BLaER1 (cell line): ENCODE results near the gene CXCR6.

Experiments
- H3K27ac ChIP-seq: shearing (Covaris generic); formaldehyde crosslinking; 2 replicates; pipeline ENCODE4 v1.8.1; 2022
- H3K27me3 ChIP-seq: shearing (Covaris generic); formaldehyde crosslinking; 2 replicates; pipeline ENCODE4 v1.8.1; 2022
- H3K36me3 ChIP-seq: shearing (Covaris generic); formaldehyde crosslinking; 2 replicates; pipeline ENCODE4 v1.8.1; 2022
- H3K4me1 ChIP-seq: shearing (Covaris generic); formaldehyde crosslinking; 2 replicates; pipeline ENCODE4 v1.8.1; 2022
- H3K4me2 ChIP-seq: shearing (Covaris generic); formaldehyde crosslinking; 2 replicates; pipeline ENCODE4 v1.8.1; 2022
- H3K4me3 ChIP-seq: shearing (Covaris generic); formaldehyde crosslinking; 2 replicates; pipeline ENCODE4 v1.8.1; 2022
- H3K9ac ChIP-seq: shearing (Covaris generic); formaldehyde crosslinking; 2 replicates; pipeline ENCODE4 v1.8.1; 2022
- H3K9me3 ChIP-seq: shearing (Covaris generic); formaldehyde crosslinking; 2 replicates; pipeline ENCODE4 v1.8.1; 2022
- H4K20me1 ChIP-seq: shearing (Covaris generic); formaldehyde crosslinking; 2 replicates; pipeline ENCODE4 v1.8.1; 2022
- Cebpa-rat ChIP-seq: shearing (Covaris generic); IDR thresholded peaks from 2 replicates; pipeline ENCODE4 v1.8.1; 2022

CXCR6 gene

DNA sequence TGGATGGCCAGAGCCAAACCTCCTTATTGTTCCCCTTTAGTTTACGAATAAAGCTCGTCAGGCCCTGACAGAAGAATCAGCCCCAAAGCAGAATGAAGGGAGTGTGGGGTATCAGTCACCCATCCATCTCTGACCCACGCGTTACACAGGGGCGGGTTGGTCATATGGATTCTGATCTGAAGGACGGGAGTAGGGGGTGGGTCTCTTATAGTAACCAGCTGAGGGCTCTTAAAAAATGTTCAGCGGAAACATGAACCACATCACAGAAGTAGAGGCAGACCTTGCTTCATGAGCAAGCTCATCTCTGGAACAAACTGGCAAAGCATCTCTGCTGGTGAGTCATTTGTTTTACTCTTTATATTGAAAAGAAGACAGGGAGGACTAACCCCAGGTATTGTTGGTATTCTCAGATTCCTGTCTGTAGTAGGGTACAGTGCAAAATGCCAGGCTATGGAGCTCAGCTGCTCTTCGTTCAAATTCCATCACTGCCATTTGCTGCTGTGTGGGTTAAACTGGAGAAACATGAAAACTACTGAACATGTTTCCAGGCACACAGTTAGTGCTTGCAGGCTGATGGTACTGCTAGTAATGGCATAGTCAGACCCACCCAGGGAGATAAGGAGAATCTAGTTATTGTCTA is at the start of gene CXCR6:
TSS of gene CXCR6 (plus strand) at position 258 of the 640 bp plus-strand sequence. CDS start 3,018 bp downstream, outside the sequence.
- H3K9ac ChIP-seq: no peak within 1 kb of the TSS
- no peak within 1 kb of the TSS for H3K27ac ChIP-seq
- TF ChIP-seq Cebpa-rat: no peak
- H3K4me1 ChIP-seq: no peaks in the 10 kb centered on the region
- H3K27me3 ChIP-seq: no peaks in the 10 kb centered on the region
- H3K36me3 ChIP-seq: peaks cover 70% of the 10 kb centered on the region
- no peak within 1 kb of the TSS for H3K4me2 ChIP-seq
- H4K20me1 ChIP-seq: peaks cover 15% of the 10 kb centered on the region
- no peak within 1 kb of the TSS for H3K4me3 ChIP-seq
- H3K9me3 ChIP-seq: no peaks in the 10 kb centered on the region

- Histone ChIP-seq H3K4me3 (no peak overlapping the region), H3K9ac (no peak overlapping the region), H3K9me3 (no peaks in the 10 kb centered on the region), H3K27me3 (no peaks in the 10 kb centered on the region), H4K20me1 (no peaks in the 10 kb centered on the region), H3K4me2 (no peak overlapping the region), H3K4me1 (peaks cover 32% of the 10 kb centered on the region), H3K36me3 (no peaks in the 10 kb centered on the region), H3K27ac (no peak overlapping the region)
- TF ChIP-seq Cebpa-rat: no peak
These were observed 49.2 kb upstream of the CXCR6 start for GRCh38 chr3:45894015-45894414.

DNA sequence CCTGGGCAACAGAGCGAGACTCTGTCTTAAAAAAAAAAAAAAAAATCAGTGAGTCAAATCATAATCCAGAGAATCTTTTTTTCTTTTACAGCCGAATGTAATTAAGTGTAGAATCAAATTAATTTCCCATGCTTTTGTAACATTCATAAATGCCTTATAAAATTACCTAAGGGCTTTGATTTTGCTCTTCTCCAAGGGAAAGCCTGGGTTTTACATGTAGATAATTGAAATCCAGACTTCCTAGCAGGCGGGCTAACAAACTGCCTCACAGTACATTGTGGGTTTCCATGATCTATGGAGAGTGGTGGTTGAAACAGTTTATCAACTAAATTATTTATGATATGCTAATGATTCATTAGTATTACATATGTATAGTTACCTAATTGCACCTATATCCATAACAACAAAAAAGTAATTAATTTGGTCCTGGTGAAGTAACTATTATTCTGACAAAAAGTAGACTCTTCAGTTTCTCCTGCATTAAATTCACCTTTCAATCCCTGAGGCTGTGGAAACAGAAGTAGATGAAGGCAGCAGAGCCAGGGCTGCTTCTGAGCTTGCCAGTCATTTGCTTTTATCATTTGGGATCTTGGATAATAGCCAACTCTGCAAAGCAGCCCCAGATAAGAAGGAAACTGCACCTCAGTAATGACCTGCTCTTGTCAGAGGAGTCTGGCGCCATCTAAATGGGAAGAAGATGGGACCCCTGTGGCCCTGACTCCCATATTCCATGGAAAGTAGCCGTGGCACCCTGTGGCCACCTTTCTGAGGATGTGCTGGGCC is 47.4 kb upstream of the CXCR6 start:
- H4K20me1 ChIP-seq: no peaks in the 10 kb centered on the region
- no peak overlapping the region for H3K27ac ChIP-seq
- H3K36me3 ChIP-seq: no peaks in the 10 kb centered on the region
- H3K4me1 ChIP-seq: peaks cover 15% of the 10 kb centered on the region
- no peak overlapping the region for H3K4me2 ChIP-seq
- H3K9me3 ChIP-seq: no peaks in the 10 kb centered on the region
- no peak overlapping the region for H3K4me3 ChIP-seq
- H3K9ac ChIP-seq: no peak overlapping the region
- no peak for TF ChIP-seq Cebpa-rat
- no peaks in the 10 kb centered on the region for H3K27me3 ChIP-seq

DNA sequence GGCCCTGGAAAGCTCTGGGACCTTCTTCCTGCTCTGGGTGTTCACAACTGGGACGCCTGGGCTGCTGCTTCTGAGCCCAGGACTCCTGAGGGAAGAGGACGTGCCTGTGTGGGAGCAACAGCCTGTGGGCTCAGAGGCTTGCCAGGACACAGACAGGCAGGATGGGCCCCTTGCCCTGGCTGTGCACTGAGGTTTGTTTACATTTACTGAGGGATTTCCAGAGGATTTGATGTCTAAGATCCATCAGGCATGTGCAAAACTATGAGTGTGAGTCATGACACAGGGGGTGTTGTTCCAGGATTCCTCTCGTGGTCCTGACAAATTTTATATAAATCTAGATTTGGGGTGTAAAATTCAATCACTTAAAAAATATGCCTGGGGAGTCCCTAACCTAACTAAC is 46.3 kb upstream of the CXCR6 start:
- no peak overlapping the region for H3K4me2 ChIP-seq
- TF ChIP-seq Cebpa-rat: no peak
- H3K9ac ChIP-seq: no peak overlapping the region
- no peaks in the 10 kb centered on the region for H3K27me3 ChIP-seq
- H4K20me1 ChIP-seq: no peaks in the 10 kb centered on the region
- peaks cover 6% of the 10 kb centered on the region; the same call in 1 of the 2 replicates for H3K4me1 ChIP-seq
- H3K36me3 ChIP-seq: no peaks in the 10 kb centered on the region
- H3K27ac ChIP-seq: no peak overlapping the region
- no peaks in the 10 kb centered on the region for H3K9me3 ChIP-seq
- H3K4me3 ChIP-seq: no peak overlapping the region

- Histone ChIP-seq H3K4me2 (no peak overlapping the region), H3K36me3 (no peaks in the 10 kb centered on the region), H3K4me1 (peaks cover 17% of the 10 kb centered on the region), H3K4me3 (no peak overlapping the region), H3K9me3 (no peaks in the 10 kb centered on the region), H3K27ac (no peak overlapping the region), H3K27me3 (no peaks in the 10 kb centered on the region), H4K20me1 (no peaks in the 10 kb centered on the region), H3K9ac (no peak overlapping the region)
- no peak for TF ChIP-seq Cebpa-rat
These were observed 38.3 kb upstream of the CXCR6 start for GRCh38 chr3:45904931-45905330.

DNA sequence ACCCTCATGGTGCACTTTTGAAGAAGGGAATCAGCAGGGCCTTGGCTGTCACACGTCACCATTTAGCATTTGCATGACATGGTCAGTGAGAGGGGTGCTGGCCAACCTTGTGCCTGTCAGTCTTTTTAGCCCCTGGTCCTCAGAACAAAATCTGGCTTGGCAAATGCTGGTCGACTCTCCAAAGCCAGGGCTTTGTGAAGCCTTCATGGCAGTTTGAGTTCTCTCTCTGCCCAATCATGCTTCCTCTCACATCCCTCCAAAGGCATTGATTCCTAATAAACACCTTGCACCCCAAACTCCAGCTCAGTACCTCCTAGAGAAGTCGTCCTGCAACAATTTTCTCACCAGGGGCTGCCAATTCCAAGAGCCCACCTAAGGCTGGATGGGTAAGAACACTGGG is 37.5 kb upstream of the CXCR6 start:
- Histone ChIP-seq H3K27me3 (no peaks in the 10 kb centered on the region), H3K4me2 (no peak overlapping the region), H3K4me1 (peaks cover 23% of the 10 kb centered on the region), H3K27ac (no peak overlapping the region), H3K4me3 (no peak overlapping the region), H3K9me3 (no peaks in the 10 kb centered on the region), H3K36me3 (no peaks in the 10 kb centered on the region), H4K20me1 (no peaks in the 10 kb centered on the region), H3K9ac (no peak overlapping the region)
- TF ChIP-seq Cebpa-rat: no peak

DNA sequence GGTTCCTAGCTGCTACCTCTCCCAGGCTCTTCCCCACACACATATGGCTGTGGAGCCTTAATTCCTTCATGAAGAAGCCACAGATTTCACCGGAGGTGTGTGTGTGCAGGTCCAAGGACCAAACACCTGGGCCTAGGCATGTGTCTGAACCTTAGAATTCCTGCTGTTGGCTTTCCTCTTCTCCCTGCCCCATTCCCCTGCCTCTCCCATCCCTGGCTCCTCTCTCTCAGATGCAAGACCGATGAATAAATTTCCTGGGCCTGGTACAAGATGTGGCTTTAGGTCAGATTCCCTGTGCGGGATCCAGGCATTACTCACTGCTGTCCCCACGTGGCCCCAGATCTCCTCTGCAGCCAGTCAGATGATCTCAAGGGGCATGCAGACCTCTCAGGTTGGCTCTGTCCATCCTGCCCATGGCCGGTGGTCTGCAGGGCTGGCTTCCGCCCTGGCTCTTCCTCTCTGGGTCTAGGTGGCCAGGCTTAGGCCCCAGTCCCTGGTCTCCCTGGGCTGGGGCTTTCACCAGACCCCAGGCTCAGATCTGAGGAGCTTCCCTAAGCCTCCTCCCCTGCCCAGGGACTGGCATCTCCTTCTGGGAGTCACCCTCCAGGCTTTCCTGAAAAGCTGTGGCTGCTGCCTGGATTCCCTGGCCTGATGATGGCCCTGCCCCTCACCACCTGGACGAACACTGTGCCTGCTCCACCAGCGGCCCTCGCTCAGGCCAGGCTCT is 36.4 kb upstream of the CXCR6 start:
- Histone ChIP-seq H3K27me3 (no peaks in the 10 kb centered on the region), H3K4me3 (no peak overlapping the region), H3K36me3 (no peaks in the 10 kb centered on the region), H3K4me2 (no peak overlapping the region), H3K9me3 (no peaks in the 10 kb centered on the region), H4K20me1 (no peaks in the 10 kb centered on the region), H3K4me1 (peaks cover 29% of the 10 kb centered on the region), H3K27ac (no peak overlapping the region), H3K9ac (no peak overlapping the region)
- TF ChIP-seq Cebpa-rat: no peak

DNA sequence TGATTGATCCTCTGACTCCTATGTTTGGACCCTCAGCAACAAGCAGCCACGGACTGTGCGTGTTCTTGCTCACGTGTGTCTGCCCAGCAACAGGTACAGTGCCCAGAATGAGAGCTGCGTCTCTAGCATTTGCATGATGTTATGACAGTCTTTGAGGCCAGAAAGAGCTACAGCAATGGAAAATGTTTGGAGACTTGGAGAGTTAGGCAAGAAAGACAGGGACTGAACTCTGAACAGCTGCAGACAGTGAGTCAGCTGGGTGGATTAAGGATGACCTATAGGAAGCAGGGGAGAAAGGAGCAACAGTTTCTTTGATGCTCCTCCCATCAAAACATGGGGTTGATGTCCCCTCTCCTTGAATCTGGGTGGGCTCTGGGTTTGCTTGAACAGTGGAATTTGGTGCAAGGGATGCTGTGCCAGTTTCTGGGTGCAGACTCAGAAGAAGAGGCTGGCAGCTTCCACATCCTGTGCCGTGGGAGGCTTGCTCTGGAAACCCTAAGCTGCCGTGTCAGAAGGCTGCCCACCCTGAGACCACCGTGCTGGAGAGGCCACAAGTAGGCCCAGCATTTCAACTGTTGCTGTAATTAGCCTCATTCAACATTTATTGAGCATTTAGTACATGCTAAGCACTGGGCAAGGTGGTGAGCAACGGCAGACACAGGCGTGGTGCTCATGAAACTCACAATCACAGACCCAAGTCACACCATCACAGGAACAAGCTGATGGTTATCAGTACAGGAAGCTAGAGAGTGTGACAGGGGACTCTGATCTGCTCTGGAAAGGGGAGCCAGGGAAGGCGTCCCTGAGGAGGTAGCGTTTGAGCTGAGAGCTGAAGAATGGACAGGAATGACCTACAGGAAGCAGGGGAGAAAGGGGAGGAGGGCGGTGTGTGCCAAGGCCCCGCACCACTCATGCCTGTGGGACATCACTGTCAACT is 35.2 kb upstream of the CXCR6 start:
- Histone ChIP-seq H3K9me3 (no peaks in the 10 kb centered on the region), H3K9ac (no peak overlapping the region), H3K4me3 (no peak overlapping the region), H3K4me1 (peaks cover 32% of the 10 kb centered on the region), H3K36me3 (no peaks in the 10 kb centered on the region), H3K27ac (no peak overlapping the region), H4K20me1 (no peaks in the 10 kb centered on the region), H3K4me2 (no peak overlapping the region), H3K27me3 (no peaks in the 10 kb centered on the region)
- TF ChIP-seq Cebpa-rat: no peak

DNA sequence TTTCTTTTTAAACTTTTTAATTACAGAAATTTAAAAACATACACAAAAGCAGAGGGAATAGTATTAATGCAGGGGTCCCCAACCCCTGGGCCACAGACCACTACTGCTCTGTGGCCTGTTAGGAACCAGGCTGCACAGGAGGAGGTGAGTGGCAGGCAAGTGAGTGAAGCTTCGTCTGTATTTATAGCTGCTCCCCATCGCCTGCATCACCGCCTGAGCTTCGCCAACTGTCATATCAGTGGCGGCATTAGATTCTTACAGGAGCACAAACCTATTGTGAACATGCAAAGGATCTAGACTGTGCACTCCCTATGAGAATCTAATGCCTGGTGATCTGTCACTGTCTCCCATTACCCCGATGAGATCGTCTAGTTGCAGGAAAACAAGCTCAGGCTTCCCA is 34.5 kb upstream of the CXCR6 start:
- TF ChIP-seq Cebpa-rat: no peak
- Histone ChIP-seq H3K9me3 (no peaks in the 10 kb centered on the region), H3K4me1 (peaks cover 32% of the 10 kb centered on the region), H3K4me2 (peak overlapping the region; percentile 66; the same call in 1 of the 2 replicates), H3K27ac (no peak overlapping the region), H4K20me1 (no peaks in the 10 kb centered on the region), H3K9ac (no peak overlapping the region), H3K4me3 (no peak overlapping the region), H3K36me3 (no peaks in the 10 kb centered on the region), H3K27me3 (no peaks in the 10 kb centered on the region)
